GM19240 (cell line): Measurements from ENCODE around the gene STAG3.
"Not testable (repeated sequence)": the region's sequence is repeated elsewhere in the genome, so short reads cannot be mapped to it uniquely, and the experiment has no call there.

Experiments used
- DNase-seq: peaks from one replicate; pipeline ENCODE4 v3.0.0; 2011; ENCODE audit warnings: low spot score; ENCODE audit not compliant: insufficient read length

Gene STAG3

GRCh38 chr7:100173806-100174495 is 3.8 kb upstream of the STAG3 start:
- no peak for DNase-seq

- no peak for DNase-seq
These were observed 3.1 kb upstream of the STAG3 start for GRCh38 chr7:100174582-100174981.

GRCh38 chr7:100175296-100175935 is 2.3 kb upstream of the STAG3 start:
- no peak for DNase-seq

GRCh38 chr7:100176096-100177044 is 1.3 kb upstream of the STAG3 start:
- no peak for DNase-seq

GRCh38 chr7:100180084-100180483 is 2.4 kb downstream of the STAG3 start:
- not testable (repeated sequence) for DNase-seq

- not testable (repeated sequence) for DNase-seq
These were observed 4.9 kb downstream of the STAG3 start for GRCh38 chr7:100182616-100183015.

GRCh38 chr7:100183090-100183489 is 5.4 kb downstream of the STAG3 start:
- not testable (repeated sequence) for DNase-seq

- no peak for DNase-seq
These were observed 8.0 kb downstream of the STAG3 start for GRCh38 chr7:100185726-100186125.

GRCh38 chr7:100189061-100189460 is 11.3 kb downstream of the STAG3 start:
- no peak for DNase-seq

GRCh38 chr7:100190048-100190711 is 12.5 kb downstream of the STAG3 start:
- no peak for DNase-seq

- DNase-seq: no peak
These were observed 14.1 kb downstream of the STAG3 start for GRCh38 chr7:100191775-100192174.

GRCh38 chr7:100192281-100192862 is 14.7 kb downstream of the STAG3 start:
- DNase-seq: not testable (repeated sequence)

GRCh38 chr7:100192969-100193368 is 15.3 kb downstream of the STAG3 start:
- DNase-seq: no peak

GRCh38 chr7:100195222-100195621 is 17.5 kb downstream of the STAG3 start:
- no peak for DNase-seq

GRCh38 chr7:100195901-100196322 is 18.2 kb downstream of the STAG3 start:
- not testable (repeated sequence) for DNase-seq

GRCh38 chr7:100198266-100198665 is 20.5 kb downstream of the STAG3 start:
- DNase-seq: no peak

- no peak for DNase-seq
These were observed 23.0 kb downstream of the STAG3 start for GRCh38 chr7:100200693-100201092.

- DNase-seq: no peak
These were observed 26.7 kb downstream of the STAG3 start for GRCh38 chr7:100204454-100204853.

GRCh38 chr7:100208911-100209408 is 31.2 kb downstream of the STAG3 start:
- DNase-seq: peak; percentile 47

- no peak for DNase-seq
These were observed 31.8 kb downstream of the STAG3 start for GRCh38 chr7:100209493-100209892.

GRCh38 chr7:100210805-100211204 is 33.1 kb downstream of the STAG3 start:
- no peak for DNase-seq
